Muscle layer of duodenum (tissue), 2 donors: ENCODE data around the gene SLMAP.

Experiments
- H3K27ac ChIP-seq: one replicate; pipeline ENCODE4 v1.7.0; 2013; ENCODE audit warnings: mild to moderate bottlenecking, low read length
- H3K27me3 ChIP-seq: one replicate; pipeline ENCODE4 v1.7.0; 2013; ENCODE audit warnings: low read depth, mild to moderate bottlenecking, control low read depth, low read length
- H3K36me3 ChIP-seq, 2 donors: one replicate each; pipeline ENCODE4 v1.7.0; 2013; ENCODE audit warnings: low read length in 2 of 2, control low read depth in 1 of 2, mild to moderate bottlenecking in 1 of 2; ENCODE audit not compliant: insufficient read depth in 2 of 2, control insufficient read depth in 1 of 2
- H3K4me1 ChIP-seq, 2 donors: one replicate each; pipeline ENCODE4 v1.7.0; 2013; ENCODE audit warnings: low read length in 2 of 2, mild to moderate bottlenecking in 2 of 2, control low read depth in 1 of 2, moderate library complexity in 1 of 2; ENCODE audit not compliant: insufficient read depth in 2 of 2, control insufficient read depth in 1 of 2
- H3K4me3 ChIP-seq, 2 donors: one replicate each; pipeline ENCODE4 v1.7.0; 2013; ENCODE audit warnings: low read length in 2 of 2, low read depth in 1 of 2, mild to moderate bottlenecking in 1 of 2
- H3K9me3 ChIP-seq, 2 donors: one replicate each; pipeline ENCODE4 v1.7.0; 2013; ENCODE audit warnings: low read length in 2 of 2, control low read depth in 1 of 2, mild to moderate bottlenecking in 1 of 2; ENCODE audit not compliant: control insufficient read depth in 1 of 2
- donor health status: healthy.

The SLMAP gene

GRCh38 chr3:57818772-57819171, 62.7 kb downstream of the SLMAP start:
- H3K27me3 ChIP-seq, result no peaks in the 10 kb centered on the region
- H3K36me3 ChIP-seq, result no peaks in the 10 kb centered on the region

GRCh38 chr3:57820479-57820878, 64.4 kb downstream of the SLMAP start:
- Histone ChIP-seq H3K9me3 (no peaks in the 10 kb centered on the region), H3K36me3 (no peaks in the 10 kb centered on the region), H3K4me3 (no peak overlapping the region), H3K27ac (no peak overlapping the region), H3K27me3 (no peaks in the 10 kb centered on the region), H3K4me1 (peaks cover 0 to 12% of the 10 kb centered on the region in 2 donors)

More at GRCh38 chr3:57818772-57819171, 62.7 kb downstream of the SLMAP start:
- Histone ChIP-seq H3K9me3 (no peaks in the 10 kb centered on the region), H3K27ac (no peak overlapping the region), H3K4me1 (peaks cover 0 to 11% of the 10 kb centered on the region in 2 donors), H3K4me3 (no peak overlapping the region)

- H3K9me3 ChIP-seq, result no peaks in the 10 kb centered on the region
- H3K27me3 ChIP-seq, result no peaks in the 10 kb centered on the region
- H3K4me3 ChIP-seq, result no peak overlapping the region
- no peak overlapping the region for H3K27ac ChIP-seq
- peaks cover 3 to 22% of the 10 kb centered on the region in 2 donors for H3K4me1 ChIP-seq
- no peaks in the 10 kb centered on the region for H3K36me3 ChIP-seq
Measured at GRCh38 chr3:57821765-57822164, 65.7 kb downstream of the SLMAP start.

- Histone ChIP-seq H3K27ac (no peak overlapping the region), H3K27me3 (no peaks in the 10 kb centered on the region), H3K4me3 (no peak overlapping the region), H3K9me3 (no peaks in the 10 kb centered on the region), H3K36me3 (no peaks in the 10 kb centered on the region), H3K4me1 (peaks cover 4 to 24% of the 10 kb centered on the region in 2 donors)
Measured at GRCh38 chr3:57822686-57823085, 66.6 kb downstream of the SLMAP start.

- Histone ChIP-seq H3K36me3 (no peaks in the 10 kb centered on the region), H3K27ac (no peak overlapping the region), H3K27me3 (no peaks in the 10 kb centered on the region), H3K4me1 (peaks cover 4 to 24% of the 10 kb centered on the region in 2 donors), H3K9me3 (no peaks in the 10 kb centered on the region), H3K4me3 (no peak overlapping the region)
Measured at GRCh38 chr3:57825116-57825515, 69.0 kb downstream of the SLMAP start.

GRCh38 chr3:57826245-57826951, 70.3 kb downstream of the SLMAP start:
- Histone ChIP-seq H3K4me3 (no peak overlapping the region), H3K27me3 (no peaks in the 10 kb centered on the region), H3K9me3 (no peaks in the 10 kb centered on the region), H3K36me3 (peaks cover 0 to 2% of the 10 kb centered on the region in 2 donors), H3K4me1 (peaks cover 4 to 24% of the 10 kb centered on the region in 2 donors), H3K27ac (no peak overlapping the region)

GRCh38 chr3:57826952-57827723, 71.0 kb downstream of the SLMAP start:
- Histone ChIP-seq H3K9me3 (no peaks in the 10 kb centered on the region), H3K4me1 (peaks cover 4 to 18% of the 10 kb centered on the region in 2 donors), H3K27me3 (no peaks in the 10 kb centered on the region), H3K4me3 (no peak overlapping the region), H3K27ac (no peak overlapping the region), H3K36me3 (peaks cover 0 to 5% of the 10 kb centered on the region in 2 donors)

- no peak overlapping the region for H3K27ac ChIP-seq
- H3K36me3 ChIP-seq, result peaks cover 0 to 9% of the 10 kb centered on the region in 2 donors
- no peaks in the 10 kb centered on the region for H3K27me3 ChIP-seq
- no peak overlapping the region for H3K4me3 ChIP-seq
- no peaks in the 10 kb centered on the region for H3K9me3 ChIP-seq
- peaks cover 4 to 13% of the 10 kb centered on the region in 2 donors for H3K4me1 ChIP-seq
Measured at GRCh38 chr3:57827757-57828156, 71.6 kb downstream of the SLMAP start.

GRCh38 chr3:57832486-57832885, 76.4 kb downstream of the SLMAP start:
- H3K4me3 ChIP-seq, result no peak overlapping the region
- H3K27ac ChIP-seq, result no peak overlapping the region
- no peaks in the 10 kb centered on the region for H3K4me1 ChIP-seq
- no peaks in the 10 kb centered on the region for H3K9me3 ChIP-seq
- H3K27me3 ChIP-seq, result no peaks in the 10 kb centered on the region
- peaks cover 0 to 12% of the 10 kb centered on the region in 2 donors for H3K36me3 ChIP-seq

GRCh38 chr3:57832900-57833313, 76.8 kb downstream of the SLMAP start:
- Histone ChIP-seq H3K9me3 (no peaks in the 10 kb centered on the region), H3K4me3 (no peak overlapping the region), H3K27me3 (no peaks in the 10 kb centered on the region), H3K27ac (no peak overlapping the region), H3K36me3 (peaks cover 0 to 12% of the 10 kb centered on the region in 2 donors), H3K4me1 (no peaks in the 10 kb centered on the region)

GRCh38 chr3:57833763-57834162, 77.7 kb downstream of the SLMAP start:
- H3K9me3 ChIP-seq, result no peaks in the 10 kb centered on the region
- no peaks in the 10 kb centered on the region for H3K4me1 ChIP-seq
- no peaks in the 10 kb centered on the region for H3K27me3 ChIP-seq
- H3K36me3 ChIP-seq, result peaks cover 0 to 12% of the 10 kb centered on the region in 2 donors
- H3K27ac ChIP-seq, result no peak overlapping the region
- no peak overlapping the region for H3K4me3 ChIP-seq
